Subcutaneous adipose tissue (tissue), 4 donors: ENCODE measurements around the gene PRKACB. TPM values are rescaled to one million over a fixed set of nuclear protein-coding genes. Genes with fewer than 3 reads are reported as not detected.

ENCODE experiments used
- total RNA-seq, 4 donors: library from RNA; depleted of rRNA; stranded (reverse); fragments of >200 nt; gene quantifications; one replicate each; pipeline ENCODE4 v1.1.0, GENCODE V29; 2016
- TF ChIP-seq, protein P1 (sequence below): fragments of 450-650 bp; IDR thresholded peaks from one replicate; pipeline ENCODE4 v1.5.1; 2016; ENCODE audit warnings: low read depth, mild to moderate bottlenecking, control low read depth, antibody characterized with exemption, moderate library complexity

Gene PRKACB
- total RNA-seq, 4 donors from 2014 or later: 14.5 to 51.0 (median 34.5) TPM

DNA sequence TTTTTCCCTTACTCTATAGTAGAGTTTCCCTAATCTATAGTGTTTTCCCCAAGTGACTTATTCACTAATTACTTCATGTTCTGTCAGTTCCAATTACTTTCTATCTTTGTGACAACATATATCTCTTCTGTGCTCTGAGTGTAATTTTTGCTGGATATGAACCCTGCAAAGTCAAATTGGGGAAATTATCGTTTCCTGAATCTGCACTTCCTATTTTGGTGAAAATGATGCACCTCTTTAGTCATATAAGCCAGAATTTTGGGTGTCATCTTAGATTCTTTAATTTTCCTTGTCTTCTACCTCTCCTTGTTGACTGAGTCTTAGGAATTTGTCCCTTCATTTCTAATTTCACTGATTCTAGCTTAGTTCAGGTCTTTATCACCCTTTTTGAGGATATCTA is 33.4 kb upstream of the PRKACB start:
- TF ChIP-seq, protein P1, sequence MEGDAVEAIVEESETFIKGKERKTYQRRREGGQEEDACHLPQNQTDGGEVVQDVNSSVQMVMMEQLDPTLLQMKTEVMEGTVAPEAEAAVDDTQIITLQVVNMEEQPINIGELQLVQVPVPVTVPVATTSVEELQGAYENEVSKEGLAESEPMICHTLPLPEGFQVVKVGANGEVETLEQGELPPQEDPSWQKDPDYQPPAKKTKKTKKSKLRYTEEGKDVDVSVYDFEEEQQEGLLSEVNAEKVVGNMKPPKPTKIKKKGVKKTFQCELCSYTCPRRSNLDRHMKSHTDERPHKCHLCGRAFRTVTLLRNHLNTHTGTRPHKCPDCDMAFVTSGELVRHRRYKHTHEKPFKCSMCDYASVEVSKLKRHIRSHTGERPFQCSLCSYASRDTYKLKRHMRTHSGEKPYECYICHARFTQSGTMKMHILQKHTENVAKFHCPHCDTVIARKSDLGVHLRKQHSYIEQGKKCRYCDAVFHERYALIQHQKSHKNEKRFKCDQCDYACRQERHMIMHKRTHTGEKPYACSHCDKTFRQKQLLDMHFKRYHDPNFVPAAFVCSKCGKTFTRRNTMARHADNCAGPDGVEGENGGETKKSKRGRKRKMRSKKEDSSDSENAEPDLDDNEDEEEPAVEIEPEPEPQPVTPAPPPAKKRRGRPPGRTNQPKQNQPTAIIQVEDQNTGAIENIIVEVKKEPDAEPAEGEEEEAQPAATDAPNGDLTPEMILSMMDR: no peak

- TF ChIP-seq, protein P1: no peak
Observed at GRCh38 chr1:84116558-84116957, 27.5 kb upstream of the PRKACB start.

DNA sequence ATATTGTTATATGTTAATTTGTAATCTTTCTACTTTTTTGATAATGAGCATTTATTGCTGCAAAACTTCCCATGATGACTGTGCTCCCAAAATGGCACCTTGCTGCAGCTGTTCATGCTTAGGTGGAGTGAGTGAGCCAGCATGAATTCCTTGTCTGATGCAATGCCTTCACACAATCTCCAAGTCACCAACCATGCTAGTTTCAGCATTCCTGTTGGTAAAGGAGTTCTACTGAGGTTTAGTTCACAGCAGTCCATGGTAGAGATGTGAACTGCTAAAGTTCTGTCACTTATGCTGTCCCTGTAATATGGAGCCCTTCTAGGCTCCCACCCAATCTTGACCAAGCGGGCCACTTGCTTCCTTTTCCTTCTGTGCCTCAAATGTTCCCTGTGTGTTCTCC is 26.2 kb upstream of the PRKACB start:
- TF ChIP-seq, protein P1: no peak

- TF ChIP-seq, protein P1: no peak
Observed at GRCh38 chr1:84121360-84121759, 22.7 kb upstream of the PRKACB start.

- TF ChIP-seq, protein P1: no peak
Observed at GRCh38 chr1:84122780-84123382, 21.2 kb upstream of the PRKACB start.

GRCh38 chr1:84133479-84133878 is 10.6 kb upstream of the PRKACB start:
- TF ChIP-seq, protein P1: no peak

DNA sequence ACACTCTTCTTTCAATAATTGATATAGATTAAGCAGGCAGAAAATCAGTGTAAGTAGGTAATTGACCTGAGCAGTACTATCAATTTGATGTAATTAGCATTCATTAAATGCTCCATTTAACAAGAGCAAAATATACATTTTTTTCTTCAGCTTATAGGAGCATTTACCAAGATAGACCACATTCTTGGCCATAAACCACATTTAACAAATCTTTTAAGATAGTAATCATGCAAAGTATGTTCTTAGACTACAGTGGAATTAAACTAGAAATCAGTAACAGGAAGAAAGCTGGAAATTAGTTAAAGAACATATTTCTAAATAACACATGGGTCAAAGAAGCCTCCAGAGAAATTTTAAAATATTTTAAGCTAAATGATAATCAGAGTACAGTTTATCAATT is 8.7 kb upstream of the PRKACB start:
- TF ChIP-seq, protein P1: no peak
